ENCODE results near the gene C6orf47.

Gene C6orf47

GRCh38 chr6:31621991-31622390, 38.6 kb downstream of the C6orf47 start:
- TF ChIP-seq SIN3A (IDR thresholded peaks at IDR 0.05; ENCODE audit: borderline replicate concordance, insufficient read depth, low read length) = 0 out of 2 replicates have a peak, but pooled peaks have one; percentile 2
- TF ChIP-seq POLR2AphosphoS5 (IDR thresholded peaks at IDR 0.05; ENCODE audit: low read depth, low read length) = no peak

- TF ChIP-seq REST (IDR thresholded peaks at IDR 0.05; ENCODE audit: insufficient read depth in 1 of 2, low read depth in 2 of 2, low read length in 2 of 2) (no peak), POLR2AphosphoS5 (IDR thresholded peaks at IDR 0.05; ENCODE audit: low read depth, low read length) (no peak), TAF1 (IDR thresholded peaks at IDR 0.05; ENCODE audit: borderline replicate concordance, insufficient read depth, low read length) (no peak; the same call in 1 of the 2 replicates), SIN3A (IDR thresholded peaks at IDR 0.05; ENCODE audit: borderline replicate concordance, insufficient read depth, low read length) (no peak), FOXP2 (optimal IDR thresholded peaks at IDR 0.05; ENCODE audit: borderline replicate concordance, extremely low read depth, extremely low read length, insufficient read depth) (no peak)
Measured at GRCh38 chr6:31621320-31621939, 39.1 kb downstream of the C6orf47 start.

GRCh38 chr6:31620586-31621319, 39.8 kb downstream of the C6orf47 start, which contains the start of gene PRRC2A:
TSS of gene PRRC2A (plus strand) at chr6:31620715. CDS start at chr6:31622790, 2,075 bp downstream.
- TF ChIP-seq FOXP2 (optimal IDR thresholded peaks at IDR 0.05; ENCODE audit: borderline replicate concordance, extremely low read depth, extremely low read length, insufficient read depth) (peak; percentile 40), REST (IDR thresholded peaks at IDR 0.05; ENCODE audit: insufficient read depth in 1 of 2, low read depth in 2 of 2, low read length in 2 of 2) (no peak), POLR2AphosphoS5 (IDR thresholded peaks at IDR 0.05; ENCODE audit: low read depth, low read length) (peak; percentile 43), TAF1 (IDR thresholded peaks at IDR 0.05; ENCODE audit: borderline replicate concordance, insufficient read depth, low read length) (peak; percentile 68; the same call in 1 of the 2 replicates), SIN3A (IDR thresholded peaks at IDR 0.05; ENCODE audit: borderline replicate concordance, insufficient read depth, low read length) (0 out of 2 replicates have a peak, but pooled peaks have one; percentile 40)

GRCh38 chr6:31619805-31620585, 40.6 kb downstream of the C6orf47 start:
- peak; percentile 20; the same call in 1 of the 2 replicates for TF ChIP-seq SIN3A (IDR thresholded peaks at IDR 0.05; ENCODE audit: borderline replicate concordance, insufficient read depth, low read length)
- TF ChIP-seq REST (IDR thresholded peaks at IDR 0.05; ENCODE audit: insufficient read depth in 1 of 2, low read depth in 2 of 2, low read length in 2 of 2) = no peak
- TF ChIP-seq POLR2AphosphoS5 (IDR thresholded peaks at IDR 0.05; ENCODE audit: low read depth, low read length) = peak; percentile 58; the same call in 1 of the 2 replicates
- TF ChIP-seq FOXP2 (optimal IDR thresholded peaks at IDR 0.05; ENCODE audit: borderline replicate concordance, extremely low read depth, extremely low read length, insufficient read depth) = peak; percentile 50
- 0 out of 2 replicates have a peak, but pooled peaks have one; percentile 42 for TF ChIP-seq TAF1 (IDR thresholded peaks at IDR 0.05; ENCODE audit: borderline replicate concordance, insufficient read depth, low read length)

GRCh38 chr6:31617010-31617409, 43.6 kb downstream of the C6orf47 start:
- TF ChIP-seq POLR2AphosphoS5 (IDR thresholded peaks at IDR 0.05; ENCODE audit: low read depth, low read length) = no peak
- TF ChIP-seq TAF1 (IDR thresholded peaks at IDR 0.05; ENCODE audit: borderline replicate concordance, insufficient read depth, low read length) = no peak

All from PFSK-1 (cell line).